Measurements from ENCODE around the gene MKI67. TPM values are rescaled to one million over a fixed set of nuclear protein-coding genes. Genes with fewer than 3 reads are reported as not detected.

The MKI67 gene, protein sequence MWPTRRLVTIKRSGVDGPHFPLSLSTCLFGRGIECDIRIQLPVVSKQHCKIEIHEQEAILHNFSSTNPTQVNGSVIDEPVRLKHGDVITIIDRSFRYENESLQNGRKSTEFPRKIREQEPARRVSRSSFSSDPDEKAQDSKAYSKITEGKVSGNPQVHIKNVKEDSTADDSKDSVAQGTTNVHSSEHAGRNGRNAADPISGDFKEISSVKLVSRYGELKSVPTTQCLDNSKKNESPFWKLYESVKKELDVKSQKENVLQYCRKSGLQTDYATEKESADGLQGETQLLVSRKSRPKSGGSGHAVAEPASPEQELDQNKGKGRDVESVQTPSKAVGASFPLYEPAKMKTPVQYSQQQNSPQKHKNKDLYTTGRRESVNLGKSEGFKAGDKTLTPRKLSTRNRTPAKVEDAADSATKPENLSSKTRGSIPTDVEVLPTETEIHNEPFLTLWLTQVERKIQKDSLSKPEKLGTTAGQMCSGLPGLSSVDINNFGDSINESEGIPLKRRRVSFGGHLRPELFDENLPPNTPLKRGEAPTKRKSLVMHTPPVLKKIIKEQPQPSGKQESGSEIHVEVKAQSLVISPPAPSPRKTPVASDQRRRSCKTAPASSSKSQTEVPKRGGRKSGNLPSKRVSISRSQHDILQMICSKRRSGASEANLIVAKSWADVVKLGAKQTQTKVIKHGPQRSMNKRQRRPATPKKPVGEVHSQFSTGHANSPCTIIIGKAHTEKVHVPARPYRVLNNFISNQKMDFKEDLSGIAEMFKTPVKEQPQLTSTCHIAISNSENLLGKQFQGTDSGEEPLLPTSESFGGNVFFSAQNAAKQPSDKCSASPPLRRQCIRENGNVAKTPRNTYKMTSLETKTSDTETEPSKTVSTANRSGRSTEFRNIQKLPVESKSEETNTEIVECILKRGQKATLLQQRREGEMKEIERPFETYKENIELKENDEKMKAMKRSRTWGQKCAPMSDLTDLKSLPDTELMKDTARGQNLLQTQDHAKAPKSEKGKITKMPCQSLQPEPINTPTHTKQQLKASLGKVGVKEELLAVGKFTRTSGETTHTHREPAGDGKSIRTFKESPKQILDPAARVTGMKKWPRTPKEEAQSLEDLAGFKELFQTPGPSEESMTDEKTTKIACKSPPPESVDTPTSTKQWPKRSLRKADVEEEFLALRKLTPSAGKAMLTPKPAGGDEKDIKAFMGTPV (N-terminal part only)
- 1 to 10 TPM in 1 of 2 donors, under 1 TPM in 1; 0.41 to 2.7 TPM for total RNA-seq

GRCh38 chr10:128125944-128126764 is at the start of gene MKI67:
Gene MKI67, minus strand, starts transcription at chr10:128126423. Its CDS starts 756 bp downstream, at chr10:128125667.
- Histone ChIP-seq H3K27me3 (replicated peaks; ENCODE audit: insufficient read depth) (no peaks in the 10 kb centered on the region), H3K36me3 (no peaks in the 10 kb centered on the region), H3K9me3 (no peaks in the 10 kb centered on the region), H3K4me1 (ENCODE audit: control insufficient read depth in 1 of 2, low read depth in 2 of 2) (peaks cover 11 to 12% of the 10 kb centered on the region in 2 donors), H3K27ac (no peak within 1 kb of the TSS), H3K4me3 (peak within 1 kb of the TSS; percentile 76)
- TF ChIP-seq, protein P1, sequence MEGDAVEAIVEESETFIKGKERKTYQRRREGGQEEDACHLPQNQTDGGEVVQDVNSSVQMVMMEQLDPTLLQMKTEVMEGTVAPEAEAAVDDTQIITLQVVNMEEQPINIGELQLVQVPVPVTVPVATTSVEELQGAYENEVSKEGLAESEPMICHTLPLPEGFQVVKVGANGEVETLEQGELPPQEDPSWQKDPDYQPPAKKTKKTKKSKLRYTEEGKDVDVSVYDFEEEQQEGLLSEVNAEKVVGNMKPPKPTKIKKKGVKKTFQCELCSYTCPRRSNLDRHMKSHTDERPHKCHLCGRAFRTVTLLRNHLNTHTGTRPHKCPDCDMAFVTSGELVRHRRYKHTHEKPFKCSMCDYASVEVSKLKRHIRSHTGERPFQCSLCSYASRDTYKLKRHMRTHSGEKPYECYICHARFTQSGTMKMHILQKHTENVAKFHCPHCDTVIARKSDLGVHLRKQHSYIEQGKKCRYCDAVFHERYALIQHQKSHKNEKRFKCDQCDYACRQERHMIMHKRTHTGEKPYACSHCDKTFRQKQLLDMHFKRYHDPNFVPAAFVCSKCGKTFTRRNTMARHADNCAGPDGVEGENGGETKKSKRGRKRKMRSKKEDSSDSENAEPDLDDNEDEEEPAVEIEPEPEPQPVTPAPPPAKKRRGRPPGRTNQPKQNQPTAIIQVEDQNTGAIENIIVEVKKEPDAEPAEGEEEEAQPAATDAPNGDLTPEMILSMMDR (IDR thresholded peaks at IDR 0.05) = no peak
- peak; percentile 76 for ATAC-seq (ENCODE audit: insufficient number of reproducible peaks, low FRiP score, low read depth)
- DNase-seq (ENCODE audit: low spot score) = peak; percentile 47

DNA sequence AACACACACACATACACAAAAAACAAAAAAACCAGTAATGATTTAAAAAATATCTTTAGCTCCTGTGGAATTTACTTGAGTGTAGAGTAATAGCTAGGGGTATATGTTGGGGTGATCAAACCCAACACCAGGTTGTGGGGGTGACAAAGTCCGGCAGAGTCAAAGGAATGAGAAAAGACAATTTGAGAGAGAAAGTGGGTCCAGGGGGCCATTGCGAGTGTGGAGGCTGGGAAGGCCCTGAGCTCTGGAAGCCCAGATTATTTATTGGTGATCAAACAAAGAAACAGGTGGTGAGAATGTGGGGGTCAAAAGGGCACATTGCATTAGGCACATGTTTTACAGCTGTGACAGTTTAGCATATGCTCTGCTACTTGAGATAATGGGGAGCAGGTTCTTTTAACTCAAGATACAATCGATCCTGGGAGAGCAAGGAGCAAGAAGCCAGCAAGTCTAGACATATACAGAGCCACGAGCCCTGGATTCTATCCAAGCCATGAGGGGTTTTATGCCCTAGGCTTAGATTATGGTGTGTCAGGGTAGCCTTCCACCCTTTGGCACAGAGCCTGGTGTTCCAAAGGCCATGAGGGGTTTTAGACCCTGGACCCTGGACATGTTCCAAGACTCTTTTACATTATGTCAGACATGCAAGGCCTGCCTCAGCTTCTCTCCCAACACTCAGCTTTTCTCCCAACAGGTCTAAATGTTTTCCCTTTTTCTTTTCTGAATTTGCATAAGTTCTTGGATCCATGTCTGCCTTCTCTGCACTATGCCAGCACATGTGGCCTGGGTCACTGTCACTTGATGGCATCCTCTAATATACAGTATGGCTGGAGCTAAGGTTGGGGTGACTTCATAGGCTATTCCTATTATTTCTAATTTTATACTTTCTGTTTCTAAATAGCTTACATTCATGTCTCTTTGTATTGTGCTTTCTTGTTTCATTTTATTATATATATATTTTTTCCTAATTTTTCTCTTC is 48.6 kb upstream of the MKI67 start:
- Histone ChIP-seq H3K9me3 (peaks cover 6% of the 10 kb centered on the region), H3K36me3 (no peaks in the 10 kb centered on the region), H3K27me3 (replicated peaks; ENCODE audit: insufficient read depth) (no peaks in the 10 kb centered on the region), H3K4me1 (ENCODE audit: control insufficient read depth in 1 of 2, low read depth in 2 of 2) (no peaks in the 10 kb centered on the region), H3K4me3 (no peak overlapping the region), H3K27ac (no peak overlapping the region)
- DNase-seq (ENCODE audit: low spot score) (no peak), ATAC-seq (ENCODE audit: insufficient number of reproducible peaks, low FRiP score, low read depth) (no peak)
- TF ChIP-seq, protein P1 (IDR thresholded peaks at IDR 0.05) = no peak

- Histone ChIP-seq H3K4me1 (ENCODE audit: control insufficient read depth in 1 of 2, low read depth in 2 of 2) (no peaks in the 10 kb centered on the region), H3K36me3 (no peaks in the 10 kb centered on the region), H3K27me3 (replicated peaks; ENCODE audit: insufficient read depth) (no peaks in the 10 kb centered on the region), H3K9me3 (peaks cover 6% of the 10 kb centered on the region), H3K4me3 (no peak overlapping the region), H3K27ac (no peak overlapping the region)
- DNase-seq (ENCODE audit: low spot score) (no peak), ATAC-seq (ENCODE audit: insufficient number of reproducible peaks, low FRiP score, low read depth) (no peak)
- TF ChIP-seq, protein P1 (IDR thresholded peaks at IDR 0.05) = no peak
These were observed 47.2 kb upstream of the MKI67 start for GRCh38 chr10:128173386-128173785.

GRCh38 chr10:128172756-128173155 is 46.5 kb upstream of the MKI67 start:
- ATAC-seq (ENCODE audit: insufficient number of reproducible peaks, low FRiP score, low read depth) = no peak
- no peak overlapping the region for H3K27ac ChIP-seq

More at GRCh38 chr10:128172756-128173155, 46.5 kb upstream of the MKI67 start:
- Histone ChIP-seq H3K9me3 (peaks cover 6% of the 10 kb centered on the region), H3K36me3 (no peaks in the 10 kb centered on the region), H3K4me3 (no peak overlapping the region), H3K27me3 (replicated peaks; ENCODE audit: insufficient read depth) (no peaks in the 10 kb centered on the region), H3K4me1 (ENCODE audit: control insufficient read depth in 1 of 2, low read depth in 2 of 2) (no peaks in the 10 kb centered on the region)
- TF ChIP-seq, protein P1 (IDR thresholded peaks at IDR 0.05) = no peak
- DNase-seq (ENCODE audit: low spot score) = no peak
